NCI-H460 (cell line): ENCODE measurements around the gene HPSE2. TPM values are rescaled to one million over a fixed set of nuclear protein-coding genes. Genes with fewer than 3 reads are reported as not detected.

Experiments used
- small RNA-seq, 2 experiments: library from RNA; depleted of rRNA; stranded (forward); fragments of <200 nt; gene quantifications; one replicate each; pipeline ENCODE3, GENCODE V24; 2014
- total RNA-seq: library from RNA; depleted of rRNA; stranded (reverse); fragments of >200 nt; shearing (Covaris generic); gene quantifications from 2 replicates; pipeline ENCODE4 v1.2.3, GENCODE V29; 2014; rRNA removed

HPSE2 gene
- total RNA-seq, 1 experiment from 2014 or later: not detected

Small RNA genes lying within 50 kb of the gene (small RNA-seq; reads per million reads assigned to genes)
- 0 to 0.02 reads per million in 2 experiments for gene MIR4685
- 0 reads per million in 2 experiments for gene MIR6507

Other genes with a start within 250 kb of the HPSE2 start
- 1.8 and 2.5 TPM in 2 replicates for gene CNNM1, start 93.5 kb upstream of the HPSE2 start, total RNA-seq
- gene GOT1, start 194.8 kb upstream of the HPSE2 start, total RNA-seq: 152 and 157 TPM in 2 replicates